GM23248 (cell line): ENCODE measurements around the gene LRP2. TPM values are rescaled to one million over a fixed set of nuclear protein-coding genes. Genes with fewer than 3 reads are reported as not detected.
"Not testable (repeated sequence)": the region's sequence is repeated elsewhere in the genome, so short reads cannot be mapped to it uniquely, and the experiment has no call there.

Experiments
- DNase-seq: peaks from one replicate; pipeline ENCODE4 v3.0.0-alpha.2; 2015
- H2AFZ ChIP-seq: fragments of 200-600 bp; sonication (generic); 2 replicates; pipeline ENCODE4 v1.6.1; 2016; ENCODE audit warnings: antibody characterized with exemption
- H3F3A ChIP-seq: fragments of 200-600 bp; sonication (generic); 2 replicates; pipeline ENCODE4 v1.6.1; 2016; ENCODE audit warnings: mild to moderate bottlenecking, antibody characterized with exemption, mixed run types; ENCODE audit not compliant: insufficient read depth
- H3K27ac ChIP-seq: fragments of 200-600 bp; sonication (generic); 2 replicates; pipeline ENCODE4 v1.5.1; 2016; ENCODE audit warnings: mild to moderate bottlenecking
- H3K27me3 ChIP-seq: fragments of 200-600 bp; sonication (generic); replicated peaks from 2 replicates; pipeline ENCODE4 v1.6.1; 2016; ENCODE audit warnings: mild to moderate bottlenecking; ENCODE audit not compliant: insufficient read depth
- H3K36me3 ChIP-seq: fragments of 200-600 bp; sonication (generic); 2 replicates; pipeline ENCODE4 v1.6.1; 2016; ENCODE audit warnings: low read depth, mild to moderate bottlenecking
- H3K4me1 ChIP-seq: fragments of 200-600 bp; sonication (generic); 2 replicates; pipeline ENCODE4 v1.6.1; 2016; ENCODE audit warnings: mild to moderate bottlenecking; ENCODE audit not compliant: insufficient read depth
- H3K4me2 ChIP-seq: fragments of 200-600 bp; sonication (generic); one replicate; pipeline ENCODE4 v1.6.1; 2016; ENCODE audit warnings: mild to moderate bottlenecking; ENCODE audit not compliant: unreplicated experiment
- H3K4me3 ChIP-seq: fragments of 200-600 bp; sonication (generic); 2 replicates; pipeline ENCODE4 v1.5.1; 2016; ENCODE audit warnings: mild to moderate bottlenecking
- H3K79me2 ChIP-seq: fragments of 200-600 bp; sonication (generic); 2 replicates; pipeline ENCODE4 v1.6.1; 2016; ENCODE audit warnings: mild to moderate bottlenecking; ENCODE audit not compliant: insufficient read depth
- H3K9ac ChIP-seq: fragments of 200-600 bp; sonication (generic); 2 replicates; pipeline ENCODE4 v1.6.1; 2016; ENCODE audit warnings: mild to moderate bottlenecking
- H3K9me2 ChIP-seq: fragments of 200-600 bp; sonication (generic); 2 replicates; pipeline ENCODE4 v1.6.1; 2016; ENCODE audit warnings: mixed run types, mild to moderate bottlenecking, moderate library complexity; ENCODE audit not compliant: insufficient read depth
- H3K9me3 ChIP-seq: fragments of 200-600 bp; sonication (generic); one replicate; pipeline ENCODE4 v1.6.1; 2017; ENCODE audit warnings: low read depth
- H4K20me1 ChIP-seq: fragments of 200-600 bp; sonication (generic); 2 replicates; pipeline ENCODE4 v1.6.0; 2016; ENCODE audit not compliant: insufficient read depth
- EZH2 ChIP-seq: fragments of 200-600 bp; sonication (generic); IDR thresholded peaks from 2 replicates; pipeline ENCODE4 v1.6.1; 2018; ENCODE audit warnings: antibody characterized with exemption, mild to moderate bottlenecking; ENCODE audit not compliant: insufficient read depth, poor library complexity, severe bottlenecking
- EZH2phosphoT487 ChIP-seq: fragments of 200-600 bp; sonication (generic); IDR thresholded peaks from 2 replicates; pipeline ENCODE4 v1.6.1; 2018; ENCODE audit warnings: antibody characterized with exemption, moderate library complexity, mild to moderate bottlenecking, low read depth; ENCODE audit not compliant: insufficient read depth
- WGBS, 2 experiments: methylation state at CpG; one replicate each; pipeline ENCODE4 v1.1.6; 2015 to 2017; ENCODE audit warnings: low lambda C conversion rate in 2 of 2, low coverage in 1 of 2; ENCODE audit errors: missing lambda C conversion rate in 2 of 2; 5-methylcytosine and 5-hydroxymethylcytosine counted together
- in situ Hi-C: fragments of 300-500 bp; cut with MboI; formaldehyde crosslinking; loops from 2 replicates; pipeline ENCODE4 v1.15.0; 2020
- polyA plus RNA-seq: library from polyadenylated mRNA; unstranded; fragments of >200 nt; fragmentation: Nextera tagmentation; extraction: Ambion mirVana; gene quantifications from 2 replicates; pipeline ENCODE4 v1.2.1, GENCODE V29; 2016
- total RNA-seq: library from RNA; depleted of rRNA; stranded (reverse); fragments of >200 nt; shearing (Covaris generic); gene quantifications from 2 replicates; pipeline ENCODE4 v1.2.3, GENCODE V29; 2014

Gene LRP2
- total and polyA plus RNA-seq, 2 experiments from 2014 or later: not detected

- no peaks in the 10 kb centered on the region for H3K4me1 ChIP-seq
- H4K20me1 ChIP-seq: no peaks in the 10 kb centered on the region; the same call in 1 of the 2 replicates
- no peak overlapping the region for H3K27ac ChIP-seq
- no peak overlapping the region for H2AFZ ChIP-seq
- no peak overlapping the region for H3K9ac ChIP-seq
- WGBS, 2 experiments: 6 to 20% methylated on average over 2 of the region's 2 CpGs
- in situ Hi-C loops: no loop called here
- no peaks in the 10 kb centered on the region for H3F3A ChIP-seq
- H3K4me2 ChIP-seq: no peak overlapping the region
- H3K36me3 ChIP-seq: no peaks in the 10 kb centered on the region
- no peaks in the 10 kb centered on the region for H3K79me2 ChIP-seq
- no peak for TF ChIP-seq EZH2phosphoT487
- no peak for TF ChIP-seq EZH2
- no peaks in the 10 kb centered on the region for H3K9me2 ChIP-seq
- H3K4me3 ChIP-seq: no peak overlapping the region
- no peak for DNase-seq
- H3K27me3 ChIP-seq: peaks cover 11% of the 10 kb centered on the region; the same call in 1 of the 2 replicates
- no peaks in the 10 kb centered on the region for H3K9me3 ChIP-seq
Measured at GRCh38 chr2:169137924-169138323, 224.4 kb downstream of the LRP2 start.

DNA sequence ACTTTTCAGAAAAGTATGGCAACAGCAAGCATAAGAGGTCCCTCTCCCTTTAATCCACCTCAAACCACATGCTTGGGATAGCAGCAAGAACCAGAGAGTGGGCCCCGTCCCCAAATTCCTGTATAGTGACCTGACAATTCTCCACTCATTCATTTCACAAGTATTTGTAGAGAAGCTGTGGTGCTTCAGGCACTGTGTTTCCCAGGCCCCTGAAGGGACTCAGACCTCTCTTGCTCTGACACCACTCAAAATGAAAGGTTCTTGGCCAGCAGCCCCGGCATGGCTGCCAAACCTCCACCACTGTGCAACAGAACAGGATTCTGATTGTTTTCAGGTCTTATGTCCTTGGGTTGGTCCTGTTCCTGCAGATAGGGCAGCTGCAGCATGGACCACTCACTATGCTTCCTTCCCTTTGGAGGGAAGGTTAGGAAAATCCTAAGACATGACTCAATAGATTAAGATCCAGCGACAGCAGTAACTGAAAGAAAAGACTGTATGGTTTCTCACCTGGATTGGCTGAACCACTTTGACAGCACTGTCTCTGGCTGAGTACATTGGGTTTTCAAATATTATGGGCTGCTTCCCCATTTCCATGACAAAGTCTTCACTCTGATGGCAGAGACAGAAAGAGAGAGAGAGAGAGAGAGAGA lies 225.3 kb downstream of the LRP2 start:
- Histone ChIP-seq H3K9me2 (no peaks in the 10 kb centered on the region), H3K4me3 (no peak overlapping the region), H3K4me1 (no peaks in the 10 kb centered on the region), H3K9me3 (no peaks in the 10 kb centered on the region), H3K9ac (no peak overlapping the region), H3K4me2 (no peak overlapping the region), H3K27ac (no peak overlapping the region), H3K27me3 (peaks cover 16% of the 10 kb centered on the region; the same call in 1 of the 2 replicates), H3K36me3 (no peaks in the 10 kb centered on the region), H3K79me2 (no peaks in the 10 kb centered on the region), H3F3A (no peaks in the 10 kb centered on the region), H4K20me1 (no peaks in the 10 kb centered on the region; the same call in 1 of the 2 replicates), H2AFZ (no peak overlapping the region)
- WGBS, 2 experiments: 33 to 60% methylated on average over 3 of the region's 3 CpGs
- DNase-seq: no peak
- in situ Hi-C loops: no loop called here
- TF ChIP-seq EZH2phosphoT487: no peak
- TF ChIP-seq EZH2: no peak

- H3F3A ChIP-seq, H3K9ac ChIP-seq, H3K9me2 ChIP-seq, DNase-seq, H3K27ac ChIP-seq, H2AFZ ChIP-seq, H3K79me2 ChIP-seq, H4K20me1 ChIP-seq, H3K9me3 ChIP-seq, H3K4me2 ChIP-seq, H3K4me1 ChIP-seq, in situ Hi-C loops, H3K4me3 ChIP-seq, H3K36me3 ChIP-seq: not testable (repeated sequence)
- 41 to 46% methylated on average over 4 of the region's 5 CpGs for WGBS, 2 experiments
- H3K27me3 ChIP-seq: peaks cover 16% of the 10 kb centered on the region; the same call in 1 of the 2 replicates
Measured at GRCh38 chr2:169136428-169136827, 225.9 kb downstream of the LRP2 start.

DNA sequence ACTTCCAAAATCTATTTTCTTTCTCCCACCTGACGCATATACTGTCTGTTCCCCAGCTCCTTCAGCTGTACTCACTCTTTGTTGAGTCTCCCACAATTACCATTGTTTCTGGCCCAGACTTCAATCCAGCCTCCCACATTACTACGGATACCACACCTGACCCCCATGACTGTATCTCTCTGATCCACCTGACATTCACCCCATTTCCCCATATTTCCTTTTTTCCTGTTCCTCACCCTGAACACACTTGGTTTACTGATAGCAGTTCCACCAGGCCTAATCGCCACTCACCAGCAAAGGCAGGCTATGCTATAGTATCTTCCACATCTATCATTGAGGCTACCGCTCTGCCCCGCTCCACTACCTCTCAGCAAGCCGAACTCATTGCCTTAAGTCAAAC lies 228.1 kb downstream of the LRP2 start:
- H3K79me2 ChIP-seq, H3K9me3 ChIP-seq, H3K36me3 ChIP-seq, H3K9ac ChIP-seq, H3K27ac ChIP-seq, H3F3A ChIP-seq, H4K20me1 ChIP-seq, H3K4me2 ChIP-seq, H3K9me2 ChIP-seq, H2AFZ ChIP-seq, in situ Hi-C loops, DNase-seq, H3K4me3 ChIP-seq, H3K4me1 ChIP-seq: not testable (repeated sequence)
- 71 to 72% methylated on average over 6 of the region's 6 CpGs for WGBS, 2 experiments
- H3K27me3 ChIP-seq: peaks cover 16% of the 10 kb centered on the region; the same call in 1 of the 2 replicates
